PC-3 (cell line): ENCODE data around the gene SDF2. TPM values are rescaled to one million over a fixed set of nuclear protein-coding genes. Genes with fewer than 3 reads are reported as not detected.

Experiments
- ATAC-seq: fragments of 200-7000 bp; cut with Tn5 transposase; 2 replicates; pipeline ENCODE4 v1.9.1; 2020; ENCODE audit warnings: mild to moderate bottlenecking, moderate library complexity
- BruUV-seq: library from RNA; stranded (reverse); fragments of 400-500 nt; replicated peaks from 2 replicates; lab custom pipeline; 2021; lab: Mats Ljungman, UMichigan
- CTCF ChIA-PET: fragments of 300-600 bp; sonication (Branson Sonifier 250); formaldehyde crosslinking; loops from one replicate; lab custom pipeline; 2022; ENCODE audit warnings: antibody characterized with exemption; lab: Charles Lee
- POLR2A ChIA-PET: fragments of 300-600 bp; sonication (Branson Sonifier 250); formaldehyde crosslinking; loops from one replicate; lab custom pipeline; 2022; ENCODE audit warnings: antibody characterized with exemption; ENCODE audit not compliant: unreplicated experiment; lab: Charles Lee
- DNase-seq: peaks from one replicate; pipeline ENCODE4 v3.0.0-alpha.2; 2015
- H2AFZ ChIP-seq: fragments of 300-600 bp; sonication (generic); 2 replicates; pipeline ENCODE4 v1.6.0; 2016; ENCODE audit warnings: antibody characterized with exemption, low read length
- H3F3A ChIP-seq: fragments of 300-600 bp; sonication (generic); one replicate; pipeline ENCODE4 v1.6.0; 2017; ENCODE audit warnings: antibody characterized with exemption, low read length, control low read depth, mild to moderate bottlenecking; ENCODE audit not compliant: unreplicated experiment
- H3K27ac ChIP-seq: fragments of 300-600 bp; sonication (generic); 2 replicates; pipeline ENCODE4 v1.5.1; 2016; ENCODE audit warnings: mild to moderate bottlenecking, low read length
- H3K27me3 ChIP-seq: fragments of 300-600 bp; sonication (generic); 2 replicates; pipeline ENCODE4 v1.6.1; 2016; ENCODE audit warnings: low read length, mixed read lengths
- H3K36me3 ChIP-seq: fragments of 300-600 bp; sonication (generic); 2 replicates; pipeline ENCODE4 v1.6.1; 2016; ENCODE audit warnings: low read depth, mixed run types, low read length, mixed read lengths
- H3K4me1 ChIP-seq: fragments of 300-600 bp; sonication (generic); 2 replicates; pipeline ENCODE4 v1.5.1; 2016; ENCODE audit warnings: low read length; ENCODE audit not compliant: insufficient read depth
- H3K4me2 ChIP-seq: fragments of 300-600 bp; sonication (generic); 2 replicates; pipeline ENCODE4 v1.6.0; 2016; ENCODE audit warnings: low read length
- H3K4me3 ChIP-seq: fragments of 300-600 bp; sonication (generic); 2 replicates; pipeline ENCODE4 v1.5.1; 2016; ENCODE audit warnings: mild to moderate bottlenecking, low read length, mixed read lengths
- H3K79me2 ChIP-seq: fragments of 300-600 bp; sonication (generic); 2 replicates; pipeline ENCODE4 v1.6.1; 2017; ENCODE audit warnings: low read length, mixed read lengths
- H3K9ac ChIP-seq: fragments of 300-600 bp; sonication (generic); 2 replicates; pipeline ENCODE4 v1.6.0; 2016; ENCODE audit warnings: mild to moderate bottlenecking, low read length
- H3K9me2 ChIP-seq: fragments of 300-600 bp; sonication (generic); replicated peaks from 2 replicates; pipeline ENCODE4 v1.6.1; 2016; ENCODE audit warnings: mixed run types, low read length, mixed read lengths
- H3K9me3 ChIP-seq: fragments of 300-600 bp; sonication (generic); 2 replicates; pipeline ENCODE4 v1.6.1; 2016; ENCODE audit warnings: low read length, mixed read lengths
- H4K20me1 ChIP-seq: fragments of 300-600 bp; sonication (generic); 2 replicates; pipeline ENCODE4 v1.6.1; 2016; ENCODE audit warnings: low read length, mixed read lengths
- EZH2 ChIP-seq: fragments of 300-600 bp; sonication (generic); IDR thresholded peaks from one replicate; pipeline ENCODE4 v1.6.1; 2017; ENCODE audit warnings: antibody characterized with exemption, mild to moderate bottlenecking, low read length; ENCODE audit not compliant: unreplicated experiment
- EZH2phosphoT487 ChIP-seq: fragments of 300-600 bp; sonication (generic); IDR thresholded peaks from 2 replicates; pipeline ENCODE4 v1.6.1; 2018; ENCODE audit warnings: mild to moderate bottlenecking, antibody characterized with exemption, low read length, borderline replicate concordance
- intact Hi-C: fragments of 100-400 bp; cut with micrococcal nuclease; formaldehyde crosslinking; loops from 2 replicates; pipeline ENCODE4 v1.9.0; 2023
- total RNA-seq: library from RNA; depleted of rRNA; stranded (reverse); fragments of >200 nt; gene quantifications from 2 replicates; pipeline ENCODE4 v1.2.3, GENCODE V29; 2014
- TF ChIP-seq, protein P1 (sequence below): fragments of 300-600 bp; sonication (generic); conservative IDR thresholded peaks from 2 replicates; pipeline ENCODE4 v1.5.1; 2017; ENCODE audit warnings: antibody characterized with exemption, low read depth, mild to moderate bottlenecking, low read length

The SDF2 gene
- total RNA-seq, 1 experiment from 2014 or later: 34.0 TPM

GRCh38 chr17:28686296-28686695 lies 24.6 kb upstream of the SDF2 start:
- no peak for ATAC-seq
- H3K4me2 ChIP-seq: no peak overlapping the region
- intact Hi-C loops: no loop called here
- BruUV-seq: no TSS peak
- peaks cover 60% of the 10 kb centered on the region for H3K36me3 ChIP-seq
- no peak overlapping the region for H2AFZ ChIP-seq
- CTCF ChIA-PET: no interaction called here
- no peaks in the 10 kb centered on the region for H3K79me2 ChIP-seq
- POLR2A ChIA-PET: no interaction called here
- no peaks in the 10 kb centered on the region for H3K4me1 ChIP-seq
- no peaks in the 10 kb centered on the region for H3K27me3 ChIP-seq
- no peak overlapping the region for H3K27ac ChIP-seq
- no peak for DNase-seq
- H3F3A ChIP-seq: no peaks in the 10 kb centered on the region
- no peaks in the 10 kb centered on the region for H3K9me2 ChIP-seq
- no peaks in the 10 kb centered on the region for H3K9me3 ChIP-seq
- no peak for TF ChIP-seq EZH2
- no peak for TF ChIP-seq EZH2phosphoT487
- TF ChIP-seq, protein P1, sequence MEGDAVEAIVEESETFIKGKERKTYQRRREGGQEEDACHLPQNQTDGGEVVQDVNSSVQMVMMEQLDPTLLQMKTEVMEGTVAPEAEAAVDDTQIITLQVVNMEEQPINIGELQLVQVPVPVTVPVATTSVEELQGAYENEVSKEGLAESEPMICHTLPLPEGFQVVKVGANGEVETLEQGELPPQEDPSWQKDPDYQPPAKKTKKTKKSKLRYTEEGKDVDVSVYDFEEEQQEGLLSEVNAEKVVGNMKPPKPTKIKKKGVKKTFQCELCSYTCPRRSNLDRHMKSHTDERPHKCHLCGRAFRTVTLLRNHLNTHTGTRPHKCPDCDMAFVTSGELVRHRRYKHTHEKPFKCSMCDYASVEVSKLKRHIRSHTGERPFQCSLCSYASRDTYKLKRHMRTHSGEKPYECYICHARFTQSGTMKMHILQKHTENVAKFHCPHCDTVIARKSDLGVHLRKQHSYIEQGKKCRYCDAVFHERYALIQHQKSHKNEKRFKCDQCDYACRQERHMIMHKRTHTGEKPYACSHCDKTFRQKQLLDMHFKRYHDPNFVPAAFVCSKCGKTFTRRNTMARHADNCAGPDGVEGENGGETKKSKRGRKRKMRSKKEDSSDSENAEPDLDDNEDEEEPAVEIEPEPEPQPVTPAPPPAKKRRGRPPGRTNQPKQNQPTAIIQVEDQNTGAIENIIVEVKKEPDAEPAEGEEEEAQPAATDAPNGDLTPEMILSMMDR: no peak
- H3K4me3 ChIP-seq: no peak overlapping the region
- H4K20me1 ChIP-seq: no peaks in the 10 kb centered on the region
- no peak overlapping the region for H3K9ac ChIP-seq

- Histone ChIP-seq H3K9me2 (no peaks in the 10 kb centered on the region), H3K79me2 (no peaks in the 10 kb centered on the region), H3K9ac (no peak overlapping the region), H4K20me1 (no peaks in the 10 kb centered on the region), H3K4me2 (no peak overlapping the region), H3K4me1 (no peaks in the 10 kb centered on the region), H2AFZ (no peak overlapping the region), H3K4me3 (no peak overlapping the region), H3K36me3 (peaks cover 56% of the 10 kb centered on the region), H3K27ac (no peak overlapping the region), H3F3A (no peaks in the 10 kb centered on the region), H3K27me3 (no peaks in the 10 kb centered on the region), H3K9me3 (no peaks in the 10 kb centered on the region)
- DNase-seq: no peak
- ATAC-seq: no peak
- no peak for TF ChIP-seq EZH2phosphoT487
- TF ChIP-seq EZH2: no peak
- TF ChIP-seq, protein P1: no peak
- CTCF ChIA-PET: no interaction called here
- POLR2A ChIA-PET: no interaction called here
- no TSS peak for BruUV-seq
- intact Hi-C loops: no loop called here
These were observed 23.7 kb upstream of the SDF2 start for GRCh38 chr17:28685366-28685765.

DNA sequence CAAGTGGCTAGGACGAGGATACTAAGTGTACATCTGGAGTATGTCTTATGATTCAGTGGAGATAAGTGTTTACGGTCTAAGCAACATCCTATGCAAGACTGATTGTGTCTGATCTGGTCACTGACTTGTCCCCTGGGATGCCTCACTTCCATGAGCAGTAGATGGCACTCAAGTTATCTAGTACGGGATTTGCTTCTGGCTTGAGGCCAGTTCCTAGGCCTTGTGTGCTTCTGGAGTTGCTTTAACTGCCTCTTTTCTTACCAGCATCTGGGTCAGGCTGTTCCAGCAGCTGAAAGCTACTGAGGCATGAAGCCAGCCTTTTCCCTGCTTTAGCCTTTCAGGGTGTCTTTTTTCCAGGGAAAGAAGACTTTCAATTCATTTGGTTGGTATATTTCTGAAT lies 23.3 kb upstream of the SDF2 start:
- intact Hi-C loops: no loop called here
- CTCF ChIA-PET: no interaction called here
- Histone ChIP-seq H2AFZ (no peak overlapping the region), H3K79me2 (no peaks in the 10 kb centered on the region), H3K27me3 (no peaks in the 10 kb centered on the region), H4K20me1 (no peaks in the 10 kb centered on the region), H3K4me1 (no peaks in the 10 kb centered on the region), H3K36me3 (peaks cover 53% of the 10 kb centered on the region), H3K27ac (no peak overlapping the region), H3K9me3 (no peaks in the 10 kb centered on the region), H3K4me3 (no peak overlapping the region), H3K9me2 (no peaks in the 10 kb centered on the region), H3K4me2 (no peak overlapping the region), H3F3A (no peaks in the 10 kb centered on the region), H3K9ac (no peak overlapping the region)
- POLR2A ChIA-PET: no interaction called here
- BruUV-seq: no TSS peak
- DNase-seq (peak; percentile 10), ATAC-seq (no peak)
- TF ChIP-seq EZH2: no peak
- no peak for TF ChIP-seq EZH2phosphoT487
- TF ChIP-seq, protein P1: 0 out of 2 replicates have a peak, but pooled peaks have one; percentile 8
